PC-3 (cell line): ENCODE data around the gene PFN3. TPM values are rescaled to one million over a fixed set of nuclear protein-coding genes. Genes with fewer than 3 reads are reported as not detected.

ENCODE experiments used
- ATAC-seq: fragments of 200-7000 bp; cut with Tn5 transposase; 2 replicates; pipeline ENCODE4 v1.9.1; 2020; ENCODE audit warnings: mild to moderate bottlenecking, moderate library complexity
- BruUV-seq: library from RNA; stranded (reverse); fragments of 400-500 nt; replicated peaks from 2 replicates; lab custom pipeline; 2021; lab: Mats Ljungman, UMichigan
- CTCF ChIA-PET: fragments of 300-600 bp; sonication (Branson Sonifier 250); formaldehyde crosslinking; loops from one replicate; lab custom pipeline; 2022; ENCODE audit warnings: antibody characterized with exemption; lab: Charles Lee
- POLR2A ChIA-PET: fragments of 300-600 bp; sonication (Branson Sonifier 250); formaldehyde crosslinking; loops from one replicate; lab custom pipeline; 2022; ENCODE audit warnings: antibody characterized with exemption; ENCODE audit not compliant: unreplicated experiment; lab: Charles Lee
- DNase-seq: peaks from one replicate; pipeline ENCODE4 v3.0.0-alpha.2; 2015
- H2AFZ ChIP-seq: fragments of 300-600 bp; sonication (generic); 2 replicates; pipeline ENCODE4 v1.6.0; 2016; ENCODE audit warnings: antibody characterized with exemption, low read length
- H3F3A ChIP-seq: fragments of 300-600 bp; sonication (generic); one replicate; pipeline ENCODE4 v1.6.0; 2017; ENCODE audit warnings: antibody characterized with exemption, low read length, control low read depth, mild to moderate bottlenecking; ENCODE audit not compliant: unreplicated experiment
- H3K27ac ChIP-seq: fragments of 300-600 bp; sonication (generic); 2 replicates; pipeline ENCODE4 v1.5.1; 2016; ENCODE audit warnings: mild to moderate bottlenecking, low read length
- H3K27me3 ChIP-seq: fragments of 300-600 bp; sonication (generic); 2 replicates; pipeline ENCODE4 v1.6.1; 2016; ENCODE audit warnings: low read length, mixed read lengths
- H3K36me3 ChIP-seq: fragments of 300-600 bp; sonication (generic); 2 replicates; pipeline ENCODE4 v1.6.1; 2016; ENCODE audit warnings: low read depth, mixed run types, low read length, mixed read lengths
- H3K4me1 ChIP-seq: fragments of 300-600 bp; sonication (generic); 2 replicates; pipeline ENCODE4 v1.5.1; 2016; ENCODE audit warnings: low read length; ENCODE audit not compliant: insufficient read depth
- H3K4me2 ChIP-seq: fragments of 300-600 bp; sonication (generic); 2 replicates; pipeline ENCODE4 v1.6.0; 2016; ENCODE audit warnings: low read length
- H3K4me3 ChIP-seq: fragments of 300-600 bp; sonication (generic); 2 replicates; pipeline ENCODE4 v1.5.1; 2016; ENCODE audit warnings: mild to moderate bottlenecking, low read length, mixed read lengths
- H3K79me2 ChIP-seq: fragments of 300-600 bp; sonication (generic); 2 replicates; pipeline ENCODE4 v1.6.1; 2017; ENCODE audit warnings: low read length, mixed read lengths
- H3K9ac ChIP-seq: fragments of 300-600 bp; sonication (generic); 2 replicates; pipeline ENCODE4 v1.6.0; 2016; ENCODE audit warnings: mild to moderate bottlenecking, low read length
- H3K9me2 ChIP-seq: fragments of 300-600 bp; sonication (generic); replicated peaks from 2 replicates; pipeline ENCODE4 v1.6.1; 2016; ENCODE audit warnings: mixed run types, low read length, mixed read lengths
- H3K9me3 ChIP-seq: fragments of 300-600 bp; sonication (generic); 2 replicates; pipeline ENCODE4 v1.6.1; 2016; ENCODE audit warnings: low read length, mixed read lengths
- H4K20me1 ChIP-seq: fragments of 300-600 bp; sonication (generic); 2 replicates; pipeline ENCODE4 v1.6.1; 2016; ENCODE audit warnings: low read length, mixed read lengths
- EZH2 ChIP-seq: fragments of 300-600 bp; sonication (generic); IDR thresholded peaks from one replicate; pipeline ENCODE4 v1.6.1; 2017; ENCODE audit warnings: antibody characterized with exemption, mild to moderate bottlenecking, low read length; ENCODE audit not compliant: unreplicated experiment
- EZH2phosphoT487 ChIP-seq: fragments of 300-600 bp; sonication (generic); IDR thresholded peaks from 2 replicates; pipeline ENCODE4 v1.6.1; 2018; ENCODE audit warnings: mild to moderate bottlenecking, antibody characterized with exemption, low read length, borderline replicate concordance
- intact Hi-C: fragments of 100-400 bp; cut with micrococcal nuclease; formaldehyde crosslinking; loops from 2 replicates; pipeline ENCODE4 v1.9.0; 2023
- total RNA-seq: library from RNA; depleted of rRNA; stranded (reverse); fragments of >200 nt; gene quantifications from 2 replicates; pipeline ENCODE4 v1.2.3, GENCODE V29; 2014
- TF ChIP-seq, protein P1 (sequence below): fragments of 300-600 bp; sonication (generic); conservative IDR thresholded peaks from 2 replicates; pipeline ENCODE4 v1.5.1; 2017; ENCODE audit warnings: antibody characterized with exemption, low read depth, mild to moderate bottlenecking, low read length

PFN3 gene
- total RNA-seq, 1 experiment from 2014 or later = not detected

DNA sequence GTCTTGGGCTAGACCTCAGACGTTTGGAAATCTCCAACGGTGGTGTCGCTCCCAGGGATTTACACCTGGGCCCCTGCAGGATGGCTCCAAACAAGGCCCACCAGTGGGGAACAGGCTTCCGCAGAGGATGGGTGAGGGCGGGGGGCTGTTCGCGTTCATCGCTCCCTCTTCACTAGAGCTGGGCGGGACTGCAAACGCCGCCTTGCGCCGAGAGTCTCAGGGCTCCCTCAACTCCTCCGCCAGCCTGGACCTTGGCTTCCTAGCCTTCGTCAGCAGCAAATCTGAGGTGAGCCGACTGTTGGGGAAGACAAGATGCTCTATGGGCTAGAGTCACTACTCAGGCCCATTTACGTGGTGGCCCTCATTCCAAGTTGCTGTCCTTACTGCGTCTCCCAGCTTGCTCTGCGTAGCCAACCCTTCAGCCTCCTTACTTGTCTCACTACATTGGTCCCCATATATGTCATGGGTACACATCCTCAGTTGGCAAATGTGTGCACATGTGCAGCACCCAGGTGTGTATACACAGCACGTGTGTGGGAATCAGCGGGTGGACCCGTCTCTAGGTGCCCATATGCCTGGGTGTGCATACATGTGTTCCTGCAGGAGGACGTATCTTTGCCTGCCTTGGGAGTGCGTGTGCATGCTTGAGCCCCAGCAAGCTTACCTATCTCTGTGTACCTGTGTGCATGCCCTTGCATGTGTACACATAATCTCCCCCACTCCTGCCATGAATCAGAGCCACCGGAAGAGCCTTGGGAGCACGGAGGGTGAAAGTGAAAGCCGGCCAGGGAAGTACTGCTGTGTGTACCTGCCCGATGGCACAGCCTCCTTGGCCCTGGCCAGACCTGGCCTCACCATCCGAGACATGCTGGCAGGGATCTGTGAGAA lies 32.2 kb downstream of the PFN3 start:
- no peak overlapping the region for H2AFZ ChIP-seq
- H3K27ac ChIP-seq = no peak overlapping the region
- H3K4me1 ChIP-seq = peaks cover 17% of the 10 kb centered on the region
- H3K27me3 ChIP-seq = no peaks in the 10 kb centered on the region
- DNase-seq (no peak), ATAC-seq (no peak)
- ChIA-PET CTCF (interaction anchor here (1.0 kb wide), 1 partner anchor 21 kb away, joined by 6 read pairs; no protein-coding TSS in a partner anchor), POLR2A (interaction anchor here (0.6 kb wide), 2 partner anchors 10 to 21 kb away, joined by 3 read pairs; partner anchors contain the start of gene RGS14)
- BruUV-seq = no TSS peak
- H3K9ac ChIP-seq = no peak overlapping the region
- TF ChIP-seq EZH2phosphoT487 = no peak
- TF ChIP-seq, protein P1, sequence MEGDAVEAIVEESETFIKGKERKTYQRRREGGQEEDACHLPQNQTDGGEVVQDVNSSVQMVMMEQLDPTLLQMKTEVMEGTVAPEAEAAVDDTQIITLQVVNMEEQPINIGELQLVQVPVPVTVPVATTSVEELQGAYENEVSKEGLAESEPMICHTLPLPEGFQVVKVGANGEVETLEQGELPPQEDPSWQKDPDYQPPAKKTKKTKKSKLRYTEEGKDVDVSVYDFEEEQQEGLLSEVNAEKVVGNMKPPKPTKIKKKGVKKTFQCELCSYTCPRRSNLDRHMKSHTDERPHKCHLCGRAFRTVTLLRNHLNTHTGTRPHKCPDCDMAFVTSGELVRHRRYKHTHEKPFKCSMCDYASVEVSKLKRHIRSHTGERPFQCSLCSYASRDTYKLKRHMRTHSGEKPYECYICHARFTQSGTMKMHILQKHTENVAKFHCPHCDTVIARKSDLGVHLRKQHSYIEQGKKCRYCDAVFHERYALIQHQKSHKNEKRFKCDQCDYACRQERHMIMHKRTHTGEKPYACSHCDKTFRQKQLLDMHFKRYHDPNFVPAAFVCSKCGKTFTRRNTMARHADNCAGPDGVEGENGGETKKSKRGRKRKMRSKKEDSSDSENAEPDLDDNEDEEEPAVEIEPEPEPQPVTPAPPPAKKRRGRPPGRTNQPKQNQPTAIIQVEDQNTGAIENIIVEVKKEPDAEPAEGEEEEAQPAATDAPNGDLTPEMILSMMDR = no peak
- no peak for TF ChIP-seq EZH2
- no peaks in the 10 kb centered on the region for H3K9me2 ChIP-seq
- H3F3A ChIP-seq = no peaks in the 10 kb centered on the region
- no peaks in the 10 kb centered on the region for H3K9me3 ChIP-seq
- H3K4me2 ChIP-seq = no peak overlapping the region
- H3K4me3 ChIP-seq = no peak overlapping the region
- no peaks in the 10 kb centered on the region for H3K36me3 ChIP-seq
- intact Hi-C loops = no loop called here
- H4K20me1 ChIP-seq = no peaks in the 10 kb centered on the region
- no peaks in the 10 kb centered on the region for H3K79me2 ChIP-seq

DNA sequence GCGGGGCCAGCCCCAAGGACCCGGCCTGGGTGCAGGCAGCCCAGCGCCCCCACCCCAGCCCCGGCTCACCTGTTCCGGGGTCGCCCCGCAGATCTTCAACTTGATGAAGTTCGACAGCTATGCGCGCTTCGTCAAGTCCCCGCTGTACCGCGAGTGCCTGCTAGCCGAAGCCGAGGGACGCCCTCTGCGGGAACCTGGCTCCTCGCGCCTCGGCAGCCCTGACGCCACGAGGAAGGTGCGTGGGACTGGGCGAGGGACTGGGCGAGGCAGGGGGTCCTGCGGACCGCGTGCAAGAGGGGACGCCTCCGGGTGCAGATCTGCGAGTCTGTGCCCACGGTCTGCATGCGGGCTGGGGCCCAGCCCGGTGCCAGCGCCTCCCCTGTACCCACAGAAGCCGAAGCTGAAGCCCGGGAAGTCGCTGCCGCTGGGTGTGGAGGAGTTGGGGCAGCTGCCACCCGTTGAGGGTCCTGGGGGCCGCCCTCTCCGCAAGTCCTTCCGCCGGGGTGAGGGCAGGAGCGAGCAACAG lies 33.1 kb downstream of the PFN3 start:
- no peak overlapping the region for H3K4me2 ChIP-seq
- no peaks in the 10 kb centered on the region for H4K20me1 ChIP-seq
- no peaks in the 10 kb centered on the region for H3K36me3 ChIP-seq
- H3K4me1 ChIP-seq = peaks cover 17% of the 10 kb centered on the region
- no peaks in the 10 kb centered on the region for H3F3A ChIP-seq
- ChIA-PET CTCF (no interaction called here), POLR2A (no interaction called here)
- no peaks in the 10 kb centered on the region for H3K79me2 ChIP-seq
- no peak overlapping the region for H3K27ac ChIP-seq
- no peak overlapping the region for H3K4me3 ChIP-seq
- no TSS peak for BruUV-seq
- DNase-seq (no peak), ATAC-seq (no peak)
- H3K9ac ChIP-seq = no peak overlapping the region
- no peaks in the 10 kb centered on the region for H3K9me2 ChIP-seq
- H2AFZ ChIP-seq = no peak overlapping the region
- intact Hi-C loops = no loop called here
- TF ChIP-seq EZH2 (no peak), EZH2phosphoT487 (no peak)
- TF ChIP-seq, protein P1 = no peak
- no peaks in the 10 kb centered on the region for H3K9me3 ChIP-seq
- H3K27me3 ChIP-seq = no peaks in the 10 kb centered on the region
